AG04450 (cell line): ENCODE measurements around the gene PML. TPM values are rescaled to one million over a fixed set of nuclear protein-coding genes. Genes with fewer than 3 reads are reported as not detected.
A peak's percentile ranks its signal among the peaks of the same experiment; 100 is the strongest.

Experiments used
- CTCF ChIA-PET: fragments of 300-600, 350-600 bp; formaldehyde crosslinking; extraction: SDS; loops from one replicate; lab custom pipeline; 2022; ENCODE audit warnings: antibody characterized with exemption, inconsistent platforms; lab: Charles Lee
- POLR2A ChIA-PET: fragments of 350-600 bp; formaldehyde crosslinking; extraction: SDS; loops from one replicate; lab custom pipeline; 2021; ENCODE audit warnings: antibody characterized with exemption, inconsistent platforms; lab: Yijun Ruan, JAX
- DNase-seq: peaks from one replicate; pipeline ENCODE4 v3.0.0-alpha.2; 2011; ENCODE audit warnings: low read depth, low spot score
- H3K27ac ChIP-seq: one replicate; pipeline ENCODE4 v1.5.1; 2012; ENCODE audit warnings: low read depth, low read length, control low read depth
- H3K27me3 ChIP-seq: one replicate; pipeline ENCODE4 v1.6.0; 2012; ENCODE audit warnings: low read length; ENCODE audit not compliant: control insufficient read depth, insufficient read depth
- H3K4me3 ChIP-seq: 2 replicates; pipeline ENCODE4 v1.5.1; 2011; ENCODE audit warnings: mild to moderate bottlenecking, low read depth, low read length, control low read depth
- H3K9me3 ChIP-seq: 2 replicates; pipeline ENCODE4 v1.5.1; 2012; ENCODE audit warnings: low read length; ENCODE audit not compliant: control insufficient read depth, insufficient read depth
- polyA plus RNA-seq: library from polyadenylated mRNA; depleted of rRNA; stranded (reverse); fragments of >200 nt; gene quantifications from 2 replicates; pipeline ENCODE4 v1.2.3, GENCODE V29; 2011
- TF ChIP-seq, protein P1 (sequence below): IDR thresholded peaks from 2 replicates; pipeline ENCODE4 v1.5.1; 2011; ENCODE audit warnings: low read depth, low read length, control low read depth, inconsistent platforms

PML gene
- polyA plus RNA-seq, 1 experiment = 7.6 TPM

DNA sequence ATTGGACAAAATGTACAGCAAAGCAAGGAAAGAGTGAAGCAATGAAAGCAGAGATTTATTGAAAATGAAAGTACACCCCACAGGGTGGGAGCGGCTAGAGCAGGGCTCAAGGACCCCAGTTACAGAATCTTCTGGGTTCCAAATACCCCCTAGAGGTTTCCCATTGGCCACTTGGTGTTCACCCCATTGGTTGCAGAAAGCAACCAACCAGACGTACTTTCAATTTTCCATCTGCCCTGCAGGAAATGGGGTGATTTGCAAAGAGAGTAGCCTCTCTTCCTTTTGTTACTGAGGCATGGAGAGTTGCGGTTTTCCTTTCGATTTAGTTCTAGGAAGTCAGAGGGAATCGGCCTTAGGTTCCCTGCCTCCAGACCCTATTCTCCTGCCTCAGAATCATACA lies 2.4 kb downstream of the PML start:
- no peaks in the 10 kb centered on the region; the same call in 1 of the 2 replicates for H3K9me3 ChIP-seq
- peak overlapping the region; percentile 46 for H3K4me3 ChIP-seq
- ChIA-PET POLR2A (no interaction called here), CTCF (interaction anchor here (0.6 to 1.5 kb wide), 4 partner anchors 24 to 1455 kb away, joined by 3 to 10 read pairs (median 7); partner anchors contain the start of gene SIN3A)
- H3K27me3 ChIP-seq = no peaks in the 10 kb centered on the region
- TF ChIP-seq, protein P1, sequence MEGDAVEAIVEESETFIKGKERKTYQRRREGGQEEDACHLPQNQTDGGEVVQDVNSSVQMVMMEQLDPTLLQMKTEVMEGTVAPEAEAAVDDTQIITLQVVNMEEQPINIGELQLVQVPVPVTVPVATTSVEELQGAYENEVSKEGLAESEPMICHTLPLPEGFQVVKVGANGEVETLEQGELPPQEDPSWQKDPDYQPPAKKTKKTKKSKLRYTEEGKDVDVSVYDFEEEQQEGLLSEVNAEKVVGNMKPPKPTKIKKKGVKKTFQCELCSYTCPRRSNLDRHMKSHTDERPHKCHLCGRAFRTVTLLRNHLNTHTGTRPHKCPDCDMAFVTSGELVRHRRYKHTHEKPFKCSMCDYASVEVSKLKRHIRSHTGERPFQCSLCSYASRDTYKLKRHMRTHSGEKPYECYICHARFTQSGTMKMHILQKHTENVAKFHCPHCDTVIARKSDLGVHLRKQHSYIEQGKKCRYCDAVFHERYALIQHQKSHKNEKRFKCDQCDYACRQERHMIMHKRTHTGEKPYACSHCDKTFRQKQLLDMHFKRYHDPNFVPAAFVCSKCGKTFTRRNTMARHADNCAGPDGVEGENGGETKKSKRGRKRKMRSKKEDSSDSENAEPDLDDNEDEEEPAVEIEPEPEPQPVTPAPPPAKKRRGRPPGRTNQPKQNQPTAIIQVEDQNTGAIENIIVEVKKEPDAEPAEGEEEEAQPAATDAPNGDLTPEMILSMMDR = no peak
- no peak for DNase-seq
- H3K27ac ChIP-seq = no peak overlapping the region

- no peaks in the 10 kb centered on the region; the same call in 1 of the 2 replicates for H3K9me3 ChIP-seq
- CTCF ChIA-PET = interaction anchor here (1.3 kb wide), 1 partner anchor 25 kb away, joined by 5 read pairs; no protein-coding TSS in a partner anchor
- no peak for DNase-seq
- no peaks in the 10 kb centered on the region for H3K27me3 ChIP-seq
- H3K4me3 ChIP-seq = no peak overlapping the region
- TF ChIP-seq, protein P1 = no peak
- no peak overlapping the region for H3K27ac ChIP-seq
- POLR2A ChIA-PET = no interaction called here
These were observed 3.5 kb downstream of the PML start for GRCh38 chr15:73997986-73998385.

- POLR2A ChIA-PET = no interaction called here
- CTCF ChIA-PET = interaction anchor here (1.3 to 1.8 kb wide), 2 partner anchors 11 to 14 kb away, joined by 3 to 5 read pairs; no protein-coding TSS in a partner anchor
- Histone ChIP-seq H3K4me3 (no peak overlapping the region), H3K27ac (no peak overlapping the region), H3K27me3 (no peaks in the 10 kb centered on the region), H3K9me3 (no peaks in the 10 kb centered on the region)
- no peak for DNase-seq
- TF ChIP-seq, protein P1 = no peak
These were observed 12.5 kb downstream of the PML start for GRCh38 chr15:74006774-74007639.

- Histone ChIP-seq H3K9me3 (no peaks in the 10 kb centered on the region), H3K4me3 (no peak overlapping the region), H3K27ac (no peak overlapping the region), H3K27me3 (no peaks in the 10 kb centered on the region)
- CTCF ChIA-PET = interaction anchor here (0.6 to 1.8 kb wide), 2 partner anchors 15 to 41 kb away, joined by 4 to 5 read pairs; no protein-coding TSS in a partner anchor
- TF ChIP-seq, protein P1 = no peak
- DNase-seq = no peak
- POLR2A ChIA-PET = no interaction called here
These were observed 13.4 kb downstream of the PML start for GRCh38 chr15:74007820-74008371.

DNA sequence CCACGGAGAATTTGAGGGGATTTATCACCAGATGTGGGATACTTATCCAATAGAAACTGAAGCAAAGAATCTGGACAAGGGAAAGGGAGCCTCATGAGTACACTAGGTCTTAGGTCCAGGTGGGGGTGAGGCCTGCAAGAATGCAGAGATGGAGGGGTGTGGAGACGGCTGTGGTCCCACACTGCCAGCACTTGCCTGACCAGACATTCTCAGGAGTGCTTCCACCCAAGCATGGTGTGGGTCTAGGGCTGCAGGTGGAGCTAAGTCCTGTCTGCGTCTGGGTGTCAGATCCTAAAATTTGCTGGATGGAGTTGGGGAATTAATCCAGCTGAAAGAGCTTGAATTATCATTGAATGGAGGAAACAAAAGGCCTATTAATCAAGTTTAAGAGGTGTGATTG lies 14.4 kb downstream of the PML start:
- TF ChIP-seq, protein P1 = no peak
- CTCF ChIA-PET = no interaction called here
- Histone ChIP-seq H3K27ac (no peak overlapping the region), H3K4me3 (no peak overlapping the region), H3K27me3 (no peaks in the 10 kb centered on the region), H3K9me3 (no peaks in the 10 kb centered on the region)
- DNase-seq = no peak
- POLR2A ChIA-PET = no interaction called here
